ENCODE results near the gene LVRN.

The LVRN gene

GRCh38 chr5:115961381-115962238 lies 665 bp upstream of the LVRN start:
- no peak for DNase-seq (ENCODE audit: low read depth, low spot score)

GRCh38 chr5:115962565-115963402 lies 509 bp downstream of the LVRN start:
- DNase-seq (ENCODE audit: low read depth, low spot score) = no peak

GRCh38 chr5:115963566-115963965 lies 1.3 kb downstream of the LVRN start:
- DNase-seq (ENCODE audit: low read depth, low spot score) = no peak

- no peak for DNase-seq (ENCODE audit: low read depth, low spot score)
These were observed 6.5 kb downstream of the LVRN start for GRCh38 chr5:115968770-115969169.

- DNase-seq (ENCODE audit: low read depth, low spot score) = no peak
These were observed 14.8 kb downstream of the LVRN start for GRCh38 chr5:115977096-115977495.

- no peak for DNase-seq (ENCODE audit: low read depth, low spot score)
These were observed 15.7 kb downstream of the LVRN start for GRCh38 chr5:115977988-115978387.

GRCh38 chr5:115978779-115979178 lies 16.5 kb downstream of the LVRN start:
- no peak for DNase-seq (ENCODE audit: low read depth, low spot score)

- no peak for DNase-seq (ENCODE audit: low read depth, low spot score)
These were observed 17.1 kb downstream of the LVRN start for GRCh38 chr5:115979201-115980041.

- no peak for DNase-seq (ENCODE audit: low read depth, low spot score)
These were observed 21.2 kb downstream of the LVRN start for GRCh38 chr5:115983519-115983918.

- DNase-seq (ENCODE audit: low read depth, low spot score) = no peak
These were observed 23.8 kb downstream of the LVRN start for GRCh38 chr5:115985802-115986757.

GRCh38 chr5:115988002-115988401 lies 25.7 kb downstream of the LVRN start:
- DNase-seq (ENCODE audit: low read depth, low spot score) = no peak

- no peak for DNase-seq (ENCODE audit: low read depth, low spot score)
These were observed 30.6 kb downstream of the LVRN start for GRCh38 chr5:115992848-115993350.

- DNase-seq (ENCODE audit: low read depth, low spot score) = no peak
These were observed 33.1 kb downstream of the LVRN start for GRCh38 chr5:115995351-115995750.

- DNase-seq (ENCODE audit: low read depth, low spot score) = no peak
These were observed 40.0 kb downstream of the LVRN start for GRCh38 chr5:116002116-116002906.

- no peak for DNase-seq (ENCODE audit: low read depth, low spot score)
These were observed 42.0 kb downstream of the LVRN start for GRCh38 chr5:116004248-116004647.

GRCh38 chr5:116009806-116010205 lies 47.5 kb downstream of the LVRN start:
- DNase-seq (ENCODE audit: low read depth, low spot score) = no peak

- DNase-seq (ENCODE audit: low read depth, low spot score) = no peak
These were observed 48.8 kb downstream of the LVRN start for GRCh38 chr5:116011046-116011445.

GRCh38 chr5:116013207-116013785 lies 51.0 kb downstream of the LVRN start:
- DNase-seq (ENCODE audit: low read depth, low spot score) = no peak

- DNase-seq (ENCODE audit: low read depth, low spot score) = no peak
These were observed 51.7 kb downstream of the LVRN start for GRCh38 chr5:116013936-116014335.
